Stimulated activated CD4-positive, alpha-beta T cell treated with anti-CD3 and anti-CD28 coated beads, Interleukin-12 subunit alpha, Interleukin-12 subunit beta, amount 100 ng/mL, for 48 hours (primary cell): ENCODE results near the gene PATJ.
A peak's percentile ranks its signal among the peaks of the same experiment; 100 is the strongest.
"Not testable (repeated sequence)": the region's sequence is repeated elsewhere in the genome, so short reads cannot be mapped to it uniquely, and the experiment has no call there.

Experiments
- DNase-seq, 3 donors: peaks; one replicate each; pipeline ENCODE4 v3.0.0-alpha.2; 2020; ENCODE audit warnings: low read depth in 2 of 3, low spot score in 1 of 3

PATJ gene

GRCh38 chr1:61741711-61742619 is at the start of gene PATJ:
TSS of gene PATJ (plus strand) at chr1:61742480. CDS start at chr1:61762893, 20,413 bp downstream.
- peak; percentile 13 to 40 (median 34) for DNase-seq

- DNase-seq, result no peak
Measured at GRCh38 chr1:61699911-61700851, 42.1 kb upstream of the PATJ start.

GRCh38 chr1:61708953-61709907 is 33.0 kb upstream of the PATJ start:
- no peak for DNase-seq

GRCh38 chr1:61709908-61710289 is 32.4 kb upstream of the PATJ start:
- DNase-seq, result no peak

GRCh38 chr1:61711257-61711656 is 31.0 kb upstream of the PATJ start:
- not testable (repeated sequence) for DNase-seq

- no peak for DNase-seq
Measured at GRCh38 chr1:61711969-61712368, 30.3 kb upstream of the PATJ start.

GRCh38 chr1:61718996-61719663 is 23.1 kb upstream of the PATJ start:
- DNase-seq, result not testable (repeated sequence)

- no peak for DNase-seq
Measured at GRCh38 chr1:61724506-61724812, 17.8 kb upstream of the PATJ start.

GRCh38 chr1:61724813-61725694 is 17.2 kb upstream of the PATJ start, which contains the start of gene TM2D1:
TSS of gene TM2D1 (minus strand) at chr1:61725141. CDS start at chr1:61725120, 21 bp downstream.
- peak; percentile 75 to 83 (median 76) for DNase-seq

- DNase-seq, result no peak
Measured at GRCh38 chr1:61727544-61727943, 14.7 kb upstream of the PATJ start.

GRCh38 chr1:61730679-61731078 is 11.6 kb upstream of the PATJ start:
- not testable (repeated sequence) for DNase-seq

GRCh38 chr1:61732726-61733125 is 9.6 kb upstream of the PATJ start:
- DNase-seq, result no peak

- DNase-seq, result no peak
Measured at GRCh38 chr1:61740751-61741700, 1.3 kb upstream of the PATJ start.

GRCh38 chr1:61742620-61743430 is 545 bp downstream of the PATJ start:
- peak in 1 of 3 donors; percentile 6 for DNase-seq

- DNase-seq, result no peak
Measured at GRCh38 chr1:61743431-61743705, 1.1 kb downstream of the PATJ start.

GRCh38 chr1:61743716-61744580 is 1.7 kb downstream of the PATJ start:
- DNase-seq, result no peak
